OCI-LY3 (cell line): ENCODE results near the gene PODXL.

ENCODE experiments used
- CTCF ChIP-seq: fragments of 200-600, 300-600 bp; sonication (generic); IDR thresholded peaks from 2 replicates; pipeline ENCODE4 v1.5.1; 2014; ENCODE audit warnings: antibody characterized with exemption, low read length, low read depth
- EZH2phosphoT487 ChIP-seq: fragments of 200-600 bp; shearing (Covaris generic); IDR thresholded peaks from 2 replicates; pipeline ENCODE4 v1.6.1; 2018; ENCODE audit warnings: antibody characterized with exemption, mixed run types, low read depth

GRCh38 chr7:131568510-131568909, 12.1 kb upstream of the PODXL start:
- no peak for TF ChIP-seq CTCF
- no peak for TF ChIP-seq EZH2phosphoT487
